Measurements from ENCODE around the gene KLK2.

The KLK2 gene

DNA sequence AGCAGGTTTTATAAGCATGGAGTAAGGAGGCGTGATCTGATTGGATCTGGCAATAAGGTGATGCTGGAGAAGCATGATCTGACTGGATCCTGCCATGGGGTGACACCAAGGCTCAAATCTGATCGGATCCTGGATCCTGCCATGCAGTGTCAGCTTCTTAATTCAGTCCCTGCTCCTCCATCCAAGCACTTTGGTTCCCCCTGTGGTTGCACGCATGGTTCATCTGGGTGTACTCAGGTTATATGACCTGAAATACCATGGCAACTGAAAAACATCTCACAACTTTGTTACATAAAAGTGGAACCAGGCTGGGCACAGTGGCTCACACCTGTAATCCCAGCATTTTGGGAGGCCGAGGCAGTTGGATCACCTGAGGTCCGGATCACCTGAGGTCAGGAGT is 55.6 kb downstream of the KLK2 start:
- no peak for DNase-seq
